UCSD-AML1 (cell line): ENCODE results near the gene ZNF618.
"Not testable (repeated sequence)": the region's sequence is repeated elsewhere in the genome, so short reads cannot be mapped to it uniquely, and the experiment has no call there.

ENCODE experiments used
- DNase-seq: peaks from one replicate; lab custom pipeline; 2025; ENCODE audit not compliant: unreplicated experiment; lab: John Stamatoyannopoulos, UW

The ZNF618 gene

DNA sequence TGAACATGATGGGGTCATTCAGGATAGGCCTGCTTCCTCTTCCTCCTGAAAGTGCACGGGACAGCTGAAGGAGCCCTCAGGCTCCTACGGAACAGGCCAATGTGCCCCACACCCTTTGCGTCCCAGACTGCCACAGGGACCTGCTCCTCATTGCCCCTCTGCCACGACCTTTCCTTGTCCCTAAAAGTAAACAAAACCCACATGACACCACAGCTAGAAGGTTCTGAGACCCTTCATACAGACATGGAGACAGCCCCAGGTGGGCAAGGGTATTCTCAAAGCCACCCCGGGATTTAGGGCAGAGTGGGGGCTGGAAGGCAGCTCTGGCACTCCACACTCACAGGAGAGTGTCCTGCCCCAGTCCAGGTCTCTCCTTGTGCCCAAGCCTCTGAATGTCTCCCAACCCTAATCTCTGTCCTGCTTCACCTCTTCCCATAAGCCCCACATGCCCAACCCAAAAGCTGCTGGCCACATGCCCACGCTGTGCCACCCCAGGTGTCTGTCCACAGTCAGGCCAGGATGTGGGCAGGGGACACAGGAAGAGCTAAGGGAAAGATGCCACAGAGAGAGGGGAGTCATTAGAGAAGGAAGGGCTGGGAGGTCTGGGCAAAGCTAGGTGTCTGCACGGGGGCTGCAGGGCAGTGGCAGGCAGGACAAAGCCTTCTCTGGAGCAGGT is 201.2 kb downstream of the ZNF618 start:
- no peak for DNase-seq

DNA sequence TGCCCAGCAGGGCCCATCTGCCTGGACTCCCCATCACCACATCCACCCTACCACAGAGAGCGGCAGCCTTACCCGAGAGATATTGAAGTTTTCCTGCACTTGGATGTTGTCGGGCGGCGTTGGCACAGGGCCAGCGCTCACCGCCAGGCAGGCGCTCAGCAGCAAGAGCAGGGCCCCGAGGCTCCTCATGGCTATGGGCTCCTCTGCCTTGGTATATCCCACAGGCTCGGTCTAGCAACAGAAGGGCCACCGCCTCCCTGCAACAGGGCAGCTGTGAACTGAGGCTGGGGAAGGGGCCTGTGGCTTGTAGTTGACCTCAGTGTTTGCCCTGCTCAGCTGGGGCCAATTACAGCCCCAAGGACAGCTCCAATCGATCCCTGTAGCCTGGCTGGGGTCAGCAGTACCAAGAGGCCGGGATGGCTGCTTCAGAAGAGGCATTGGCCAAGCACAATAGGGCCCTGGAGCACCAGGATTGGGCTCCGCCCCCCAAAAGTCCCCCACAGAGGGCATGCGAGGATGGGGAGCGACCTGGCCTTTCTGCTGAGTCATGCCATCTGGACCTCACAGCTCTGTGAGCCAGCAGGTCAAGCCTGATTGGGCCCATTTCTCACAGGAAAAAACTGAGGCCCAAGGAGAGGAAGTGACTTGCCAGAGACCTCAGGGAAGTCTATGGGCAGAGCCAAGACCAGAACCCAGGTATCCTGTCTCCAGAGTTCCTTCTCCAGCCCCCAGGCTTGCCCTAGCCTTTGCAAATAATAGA is 202.1 kb downstream of the ZNF618 start, which contains the start of gene AMBP:
Gene AMBP (minus strand): TSS at position 280 of the 760 bp plus-strand sequence. CDS start 91 bp downstream, at position 189.
- no peak for DNase-seq

DNA sequence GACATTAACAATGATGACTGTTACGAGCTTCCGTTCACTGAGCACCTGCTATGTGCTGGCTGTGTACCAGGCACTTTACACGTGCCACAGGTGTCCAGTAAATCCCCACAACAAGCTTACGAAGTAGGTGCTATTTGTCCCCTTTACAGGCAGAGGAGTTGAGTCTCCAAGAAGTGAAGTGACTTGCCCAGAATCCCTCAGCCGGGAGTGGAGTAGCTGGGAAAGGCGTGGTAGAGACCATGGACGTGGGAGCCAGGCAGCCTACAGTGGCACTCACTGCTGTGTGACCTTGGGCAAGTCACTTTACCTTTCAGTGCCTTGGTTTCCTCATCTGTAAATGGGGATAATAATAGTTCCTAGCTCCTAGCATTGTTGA is 202.7 kb downstream of the ZNF618 start:
- DNase-seq = no peak

DNA sequence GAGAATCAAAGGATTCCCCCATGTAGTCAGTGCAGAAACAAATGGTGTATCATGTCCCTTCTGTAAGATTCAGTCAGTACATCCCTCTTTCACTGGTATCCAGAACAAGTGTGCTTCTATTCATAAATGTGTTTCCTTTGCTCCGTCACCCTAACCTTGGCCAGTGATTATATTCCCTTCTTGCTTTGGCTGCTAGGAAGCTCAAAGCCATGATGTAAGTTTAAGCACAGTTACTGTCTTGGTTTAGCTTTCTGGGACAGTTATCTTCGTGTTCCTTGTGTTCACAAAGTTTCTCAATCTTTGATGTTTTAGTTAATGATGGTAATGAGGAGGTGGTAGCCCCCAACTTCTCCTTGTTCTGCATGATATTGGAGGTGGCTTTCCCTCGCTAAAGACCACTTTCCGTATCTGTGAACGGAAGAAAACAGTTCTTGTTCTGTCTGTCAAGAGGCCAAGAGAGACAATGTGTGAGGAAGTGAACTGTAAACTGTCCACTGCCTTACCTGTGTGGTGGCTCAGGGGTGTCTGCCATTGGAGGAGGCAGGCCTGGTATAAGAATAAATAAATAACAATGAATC is 204.2 kb downstream of the ZNF618 start:
- DNase-seq = no peak

DNA sequence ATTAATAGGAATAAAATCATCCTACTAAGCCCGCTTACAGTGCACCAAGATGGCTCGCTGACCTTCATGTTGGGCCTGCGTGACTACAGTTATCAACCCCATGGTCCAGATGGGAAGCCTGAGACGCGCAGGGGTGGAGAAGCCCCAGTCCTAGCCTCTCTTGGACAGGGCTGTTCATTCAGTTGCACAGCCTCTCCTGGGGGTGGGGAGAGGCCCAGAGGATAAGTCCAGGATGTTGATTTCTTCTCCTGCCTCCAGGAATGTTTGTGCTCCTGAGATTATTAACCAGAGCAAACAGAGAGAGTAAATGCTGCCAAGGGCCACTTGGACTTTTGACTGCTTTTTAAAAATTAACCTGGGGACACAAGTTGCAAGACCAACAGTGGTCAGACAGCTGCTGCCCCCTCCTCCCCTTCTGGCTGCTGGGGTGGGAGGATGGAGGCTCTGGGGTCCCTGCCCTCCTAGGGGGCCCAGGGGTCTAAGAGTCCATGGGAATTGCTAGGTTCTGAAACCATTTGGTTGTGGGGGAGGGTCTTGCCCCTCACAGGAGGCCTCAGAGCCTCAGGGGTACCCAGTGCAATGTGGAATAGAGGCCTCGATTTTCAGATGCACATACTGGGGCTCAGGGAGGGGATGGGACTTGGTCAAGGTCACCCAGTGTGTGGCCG is 204.8 kb downstream of the ZNF618 start:
- DNase-seq = no peak

DNA sequence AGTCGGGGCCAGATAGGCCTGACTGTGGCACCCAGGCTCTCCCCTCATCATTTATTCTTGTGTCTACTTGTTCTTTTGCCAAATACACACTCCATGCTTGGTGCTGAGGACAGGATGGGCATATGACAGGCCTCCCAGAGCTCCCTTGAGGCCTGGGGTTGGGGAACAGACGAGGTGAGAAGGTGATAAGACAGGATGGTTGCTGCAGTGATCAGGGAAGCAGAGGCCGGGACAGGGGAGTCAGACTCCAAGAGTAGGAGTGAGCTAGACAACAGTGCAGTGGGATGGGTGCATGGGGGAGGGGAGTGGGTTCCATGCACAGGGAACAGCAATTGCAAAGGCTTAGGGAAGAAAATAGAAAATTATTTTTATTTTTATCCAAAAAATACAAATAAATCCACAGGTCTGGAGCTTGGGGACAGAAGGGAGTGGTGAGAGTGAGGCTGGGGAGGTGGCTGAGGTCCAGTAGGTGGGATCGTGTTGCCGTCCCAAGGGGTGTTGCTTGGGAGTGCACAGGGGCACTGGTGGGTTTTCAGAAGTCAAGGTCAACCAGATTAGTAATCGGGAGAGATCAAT is 205.4 kb downstream of the ZNF618 start:
- no peak for DNase-seq

DNA sequence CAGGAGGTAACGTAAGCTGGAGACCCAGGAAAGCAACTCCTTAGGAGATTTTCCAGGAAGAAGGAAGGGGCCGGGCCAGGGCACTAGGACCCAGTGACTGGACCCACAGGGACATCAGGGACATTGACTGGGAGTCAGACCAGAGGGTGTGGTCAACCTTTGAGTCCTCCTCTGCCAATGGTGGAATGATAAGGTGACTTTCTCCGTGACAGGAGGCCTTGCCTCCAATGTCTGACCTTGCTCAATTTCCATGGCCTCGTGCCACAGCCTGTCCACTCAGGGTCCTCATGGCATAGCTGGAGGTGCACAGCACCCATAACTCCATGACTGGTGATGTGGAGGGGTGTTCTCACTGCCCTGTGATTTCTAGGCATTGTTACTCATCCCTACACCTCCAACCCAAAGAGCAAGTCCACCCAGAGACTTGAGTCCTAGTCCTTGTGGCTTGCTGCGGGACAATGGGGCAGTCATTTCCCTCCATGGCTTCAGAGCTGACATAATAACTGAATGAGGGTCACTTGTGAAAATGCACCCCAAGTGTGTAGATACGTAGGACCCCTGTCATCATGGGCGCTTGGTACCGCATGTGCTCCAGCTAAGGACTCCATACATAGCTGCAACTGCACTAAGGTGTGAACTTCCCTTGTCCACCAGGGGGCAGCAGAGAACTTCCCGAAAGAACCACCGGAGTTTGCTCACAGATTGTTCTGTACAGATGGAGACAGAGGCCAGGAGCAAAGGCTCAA is 206.1 kb downstream of the ZNF618 start:
- peak; percentile 58 for DNase-seq

DNA sequence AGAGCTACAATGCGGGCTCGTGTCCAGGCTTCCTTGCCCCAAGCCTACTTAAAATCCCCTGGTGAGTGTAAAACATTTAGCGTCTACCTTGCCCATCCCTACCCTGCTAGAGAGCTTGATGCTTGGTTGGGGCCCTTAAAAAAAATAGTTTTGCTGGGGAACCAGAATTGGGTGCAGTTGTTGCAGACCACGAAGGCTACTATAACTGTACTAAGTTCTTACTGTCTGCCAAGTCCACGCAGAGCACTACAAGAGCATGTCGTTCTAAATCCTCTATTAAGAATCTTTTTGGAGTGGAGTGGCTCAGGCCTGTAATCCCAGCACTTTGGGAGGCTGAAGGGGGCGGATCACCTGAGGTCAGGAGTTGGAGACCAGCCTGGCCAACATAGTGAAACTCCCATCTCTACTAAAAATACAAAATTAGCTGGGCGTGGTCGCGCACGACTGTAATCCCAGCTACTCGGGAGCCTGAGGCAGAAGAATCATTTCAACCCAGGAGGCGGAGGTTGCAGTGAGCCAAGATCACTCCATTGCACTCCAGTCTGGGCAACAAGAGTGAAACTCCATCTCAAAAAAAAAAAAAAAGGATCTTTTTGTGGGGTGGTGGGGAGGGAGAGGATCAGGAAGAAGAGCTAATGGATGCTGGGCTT is 206.8 kb downstream of the ZNF618 start:
- not testable (repeated sequence) for DNase-seq

DNA sequence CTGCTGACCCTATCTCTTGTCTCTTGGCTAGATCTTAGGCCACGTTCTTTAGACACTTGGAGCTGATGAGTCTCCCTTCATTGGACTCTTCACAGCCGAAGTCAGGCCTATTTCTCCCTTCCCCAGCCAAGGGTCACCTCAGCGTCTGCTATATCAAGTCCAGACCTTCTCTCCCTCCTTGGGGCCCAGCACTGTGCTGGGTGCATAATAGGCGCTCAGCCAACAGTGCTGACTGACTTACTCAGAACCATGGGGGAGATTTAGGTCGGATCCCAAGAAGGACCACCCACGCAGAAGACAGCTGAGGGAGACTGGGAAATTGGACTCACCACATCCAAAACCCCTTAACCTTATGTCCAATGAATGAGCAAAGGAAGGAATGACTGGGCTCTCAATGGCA is 207.6 kb downstream of the ZNF618 start:
- DNase-seq = no peak

DNA sequence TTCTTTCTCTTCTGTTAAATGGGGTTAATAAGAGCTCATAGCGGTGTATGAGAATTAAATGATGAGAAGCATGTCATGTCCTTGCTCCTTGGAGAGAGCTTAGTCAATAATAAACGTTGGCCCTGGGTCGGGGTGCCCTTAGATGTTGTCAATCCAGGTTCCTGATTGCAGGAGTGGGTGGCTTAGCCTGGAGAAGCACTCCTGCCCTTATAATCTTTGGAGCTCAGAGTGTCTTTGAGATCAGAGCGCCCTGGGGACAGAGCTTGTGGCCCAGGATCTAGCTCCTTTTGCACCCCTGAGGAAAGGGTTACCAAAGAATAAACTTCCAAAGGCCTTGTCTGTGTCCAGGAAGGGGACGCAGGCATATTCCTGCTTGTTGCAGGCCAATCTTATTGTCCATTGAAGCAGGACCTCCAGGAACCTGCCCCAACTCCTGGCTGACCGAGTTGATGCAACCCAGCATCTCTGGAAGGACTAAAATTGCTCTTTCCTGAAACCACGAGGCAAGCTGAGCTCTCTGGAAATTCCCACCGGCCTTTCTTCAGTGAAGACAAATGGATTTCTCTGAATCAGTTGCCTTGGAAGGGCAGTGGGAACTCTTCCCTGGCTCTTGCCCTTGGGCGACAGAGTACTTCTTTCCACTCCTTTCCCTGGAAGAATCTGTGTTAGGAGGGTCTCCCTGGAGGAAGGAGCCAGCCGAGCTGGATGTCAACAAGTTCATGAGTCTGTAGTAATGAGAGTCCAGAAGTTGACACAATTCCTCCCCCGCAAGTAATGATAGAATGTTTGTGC is 208.4 kb downstream of the ZNF618 start:
- no peak for DNase-seq

DNA sequence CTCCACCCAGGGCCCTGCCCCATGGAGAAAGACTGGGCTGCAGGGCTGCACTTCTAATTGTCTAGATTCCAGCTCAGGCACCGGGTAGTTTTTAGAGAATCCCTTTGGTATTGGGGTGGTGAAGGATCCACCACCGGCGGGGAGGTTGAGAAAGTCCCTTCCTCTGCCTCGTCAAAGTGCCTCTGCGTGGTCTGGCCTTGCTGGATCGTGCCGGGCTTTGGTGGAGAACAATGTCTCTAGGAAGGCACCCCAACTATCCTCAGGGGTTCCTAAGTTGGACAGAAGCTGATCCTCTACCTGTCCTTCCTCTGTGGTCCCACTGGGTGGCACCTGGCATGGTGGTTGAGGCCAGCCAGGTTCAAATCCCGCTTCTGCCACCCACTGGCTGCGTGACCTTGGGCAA is 209.3 kb downstream of the ZNF618 start:
- DNase-seq = no peak

DNA sequence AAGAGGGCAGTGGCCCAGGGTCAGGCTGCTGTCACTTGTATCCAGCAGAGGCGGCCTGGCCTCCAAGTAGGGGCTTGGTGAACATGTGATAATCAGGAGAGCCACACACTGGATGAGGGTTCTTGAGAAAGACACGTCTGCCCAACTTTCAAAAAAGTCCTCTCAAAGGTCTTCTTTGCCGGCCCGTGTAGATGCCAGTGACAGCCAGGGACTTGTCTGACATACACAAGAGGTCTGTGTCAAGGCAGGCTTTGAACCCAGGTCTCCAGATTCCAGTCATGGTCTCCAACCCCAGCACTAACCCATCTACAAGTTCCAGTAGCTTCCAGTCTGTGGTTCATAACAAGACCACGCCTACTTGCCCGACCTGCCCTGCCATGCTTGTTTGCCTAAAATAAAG is 209.9 kb downstream of the ZNF618 start:
- no peak for DNase-seq

DNA sequence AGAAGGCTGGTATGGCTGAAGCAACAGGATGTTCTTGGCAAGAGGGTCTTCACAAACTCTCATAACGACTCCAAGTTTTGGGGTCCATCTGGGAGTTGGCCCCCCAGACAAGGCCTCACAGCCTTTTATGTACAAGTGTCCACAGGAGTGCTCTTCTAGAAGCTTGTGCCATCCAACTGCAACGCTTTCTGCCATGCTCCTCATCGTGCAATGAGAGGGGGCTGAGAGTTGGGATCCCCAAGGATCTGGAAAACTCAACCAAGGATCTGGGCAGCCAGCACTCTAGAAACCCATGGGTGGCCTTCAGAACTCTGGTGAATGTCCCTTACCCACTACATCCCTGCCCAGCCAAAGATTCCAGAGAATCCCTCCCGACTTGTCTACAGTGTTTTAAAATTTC is 210.5 kb downstream of the ZNF618 start:
- DNase-seq = no peak

DNA sequence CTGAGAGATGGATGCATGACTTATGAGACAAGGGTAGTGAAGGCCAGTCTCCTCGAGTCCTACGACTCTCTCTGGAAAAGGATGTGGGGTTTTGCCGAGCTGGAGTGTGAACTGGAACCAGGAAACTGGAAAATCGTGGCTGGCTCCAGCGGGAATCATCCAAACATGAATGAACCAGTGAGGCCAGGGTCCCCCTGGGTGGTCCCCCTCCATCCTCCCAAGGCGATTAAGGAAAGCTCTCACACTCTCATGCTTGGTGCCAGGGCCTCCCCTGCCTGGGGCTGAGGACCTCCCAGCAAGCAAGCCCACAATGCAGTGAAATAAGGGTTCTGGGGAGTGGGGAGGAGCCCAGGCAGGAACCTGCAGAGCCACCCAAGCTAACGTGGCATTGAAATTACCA is 211.6 kb downstream of the ZNF618 start:
- DNase-seq = no peak

DNA sequence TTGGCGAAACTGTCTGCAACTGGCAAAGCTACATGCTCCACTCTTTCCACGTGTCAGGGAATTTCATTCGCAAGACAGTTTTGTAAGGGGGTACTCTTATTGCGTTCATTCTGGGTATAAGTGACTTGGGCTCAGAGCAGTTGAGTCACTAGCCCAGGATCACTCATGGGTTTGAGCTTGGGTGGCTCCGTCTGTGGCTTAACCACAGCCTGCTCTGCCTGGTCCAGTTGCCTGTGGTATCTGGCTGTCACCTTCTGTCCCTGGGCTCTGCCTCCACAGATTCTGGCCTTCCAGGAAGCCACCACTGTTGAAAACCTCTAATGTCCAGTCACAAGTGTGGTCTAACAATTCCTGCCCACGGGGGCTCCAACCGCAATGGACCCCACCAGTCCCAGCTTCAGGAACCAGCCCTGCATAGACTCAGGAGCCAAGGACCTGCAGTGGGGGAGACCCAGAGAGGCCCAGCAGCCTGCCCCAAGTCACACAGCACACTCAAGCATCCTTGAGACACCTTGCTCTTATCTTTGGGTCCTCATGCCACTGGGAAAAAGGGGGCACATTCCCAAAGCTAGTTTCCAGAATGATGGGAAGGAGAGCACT is 212.6 kb downstream of the ZNF618 start:
- DNase-seq = no peak

DNA sequence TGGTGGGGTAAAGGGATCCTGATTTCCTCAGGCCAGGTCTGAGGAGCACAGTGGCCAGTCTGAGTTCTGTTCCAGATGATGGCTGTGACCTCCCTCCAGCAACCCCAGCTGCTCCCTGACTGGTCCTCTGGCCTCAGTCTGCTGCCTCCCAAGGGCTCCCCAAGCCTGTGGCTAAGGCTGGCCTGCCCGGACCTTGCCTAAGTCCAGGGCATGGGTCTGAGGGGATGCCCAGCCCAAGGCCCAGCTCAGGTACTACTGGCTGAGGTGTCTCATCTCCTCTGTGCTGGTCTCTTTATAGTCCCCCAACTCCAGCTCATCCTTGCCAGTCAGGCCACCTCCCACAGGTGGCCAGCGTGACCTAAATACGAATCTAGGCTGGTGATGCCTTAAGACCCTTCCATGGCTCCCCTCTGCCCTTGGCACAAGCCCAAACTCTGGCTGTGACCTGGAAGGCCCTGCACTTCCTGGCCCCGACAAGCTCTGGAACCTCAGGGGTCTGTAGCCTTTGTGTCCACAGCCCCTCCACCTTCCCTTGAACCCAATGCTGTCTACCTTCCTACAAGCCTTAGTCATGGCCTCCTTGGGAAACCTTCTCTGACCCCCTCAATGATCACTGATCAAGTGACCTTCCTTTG is 213.2 kb downstream of the ZNF618 start:
- DNase-seq = no peak

DNA sequence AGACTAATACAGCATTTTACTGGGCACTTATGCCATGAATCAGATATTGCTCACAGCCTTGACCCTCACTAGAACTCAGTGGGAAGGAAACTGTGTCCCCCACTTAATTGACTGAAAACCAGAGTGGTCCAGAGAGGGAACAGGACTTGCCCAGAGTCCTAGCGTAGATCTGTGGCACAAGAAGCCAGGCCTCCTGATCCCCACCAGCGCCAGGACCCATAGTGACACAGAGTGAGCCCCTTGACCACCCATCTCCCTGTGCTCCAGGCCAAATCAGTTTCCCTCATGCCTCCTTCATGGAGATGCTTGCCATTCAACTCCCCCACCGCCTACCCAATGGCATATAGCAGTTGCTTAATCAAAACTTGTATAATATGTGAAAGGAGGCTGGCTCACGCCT is 214.7 kb downstream of the ZNF618 start:
- DNase-seq = no peak

DNA sequence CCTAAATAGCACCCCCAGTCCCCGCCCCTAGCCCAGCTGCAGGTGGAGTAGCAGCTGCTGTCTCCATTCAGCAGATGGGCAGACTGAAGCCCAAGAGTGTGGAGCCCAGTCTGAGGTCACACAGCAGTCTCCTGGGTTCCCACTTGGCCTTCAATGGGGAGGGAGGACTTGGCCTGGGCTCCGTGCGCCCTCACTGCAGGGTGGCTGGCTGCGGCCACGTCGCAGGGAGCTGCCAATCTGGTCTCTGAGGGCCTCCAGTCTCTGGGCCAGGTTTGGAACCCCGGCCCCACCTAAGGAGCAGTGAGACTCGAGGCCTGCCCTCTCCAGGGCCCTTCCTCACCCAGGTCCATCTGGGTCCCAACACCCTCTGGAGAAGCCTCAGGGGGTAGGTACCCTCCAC is 215.6 kb downstream of the ZNF618 start:
- DNase-seq = no peak

DNA sequence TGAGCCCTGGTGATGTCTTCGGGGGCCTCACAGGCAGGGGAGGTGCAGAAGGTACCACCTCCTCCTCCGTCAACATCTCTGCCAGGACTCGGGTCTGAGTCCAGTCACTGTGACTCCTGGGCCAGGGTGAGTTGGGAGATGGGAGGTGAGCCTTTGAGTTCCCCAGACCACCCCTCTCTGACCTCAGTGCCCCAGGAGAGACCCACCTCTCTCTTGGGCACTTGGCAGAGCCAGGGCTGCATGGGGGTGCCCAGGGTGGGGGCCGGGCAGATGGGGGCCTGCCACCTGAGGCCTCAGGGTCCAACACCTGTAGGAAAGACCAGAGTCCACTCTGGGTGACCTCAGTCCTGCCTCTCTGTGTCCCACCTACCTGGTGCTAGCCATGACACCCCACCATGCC is 216.2 kb downstream of the ZNF618 start:
- no peak for DNase-seq
